ENCODE results near the gene NRCAM. TPM values are rescaled to one million over a fixed set of nuclear protein-coding genes. Genes with fewer than 3 reads are reported as not detected.

NRCAM gene
- total and polyA plus RNA-seq, 12 donors: 71.6 to 222 (median 148) TPM

- Histone ChIP-seq H3K27me3 (no peaks in the 10 kb centered on the region), H3K4me3 (no peak overlapping the region), H3K9me3 (replicated peaks in 1 of 3) (no peaks in the 10 kb centered on the region), H3K36me3 (replicated peaks in 1 of 2) (no peaks in the 10 kb centered on the region), H3K27ac (no peak overlapping the region), H3K4me1 (replicated peaks in 1 of 2) (no peaks in the 10 kb centered on the region)
- 77 to 89% (median 81%) methylated on average over 4 of the region's 4 CpGs for WGBS, 4 donors
- no peak for DNase-seq
- intact Hi-C loops (cut with DNase I): no loop called here
- no peak for TF ChIP-seq CTCF (IDR thresholded peaks at IDR 0.05)
- no peak for TF ChIP-seq POLR2A (IDR thresholded peaks at IDR 0.05)
Observed at GRCh38 chr7:108136191-108136688, 320.0 kb downstream of the NRCAM start.

DNA sequence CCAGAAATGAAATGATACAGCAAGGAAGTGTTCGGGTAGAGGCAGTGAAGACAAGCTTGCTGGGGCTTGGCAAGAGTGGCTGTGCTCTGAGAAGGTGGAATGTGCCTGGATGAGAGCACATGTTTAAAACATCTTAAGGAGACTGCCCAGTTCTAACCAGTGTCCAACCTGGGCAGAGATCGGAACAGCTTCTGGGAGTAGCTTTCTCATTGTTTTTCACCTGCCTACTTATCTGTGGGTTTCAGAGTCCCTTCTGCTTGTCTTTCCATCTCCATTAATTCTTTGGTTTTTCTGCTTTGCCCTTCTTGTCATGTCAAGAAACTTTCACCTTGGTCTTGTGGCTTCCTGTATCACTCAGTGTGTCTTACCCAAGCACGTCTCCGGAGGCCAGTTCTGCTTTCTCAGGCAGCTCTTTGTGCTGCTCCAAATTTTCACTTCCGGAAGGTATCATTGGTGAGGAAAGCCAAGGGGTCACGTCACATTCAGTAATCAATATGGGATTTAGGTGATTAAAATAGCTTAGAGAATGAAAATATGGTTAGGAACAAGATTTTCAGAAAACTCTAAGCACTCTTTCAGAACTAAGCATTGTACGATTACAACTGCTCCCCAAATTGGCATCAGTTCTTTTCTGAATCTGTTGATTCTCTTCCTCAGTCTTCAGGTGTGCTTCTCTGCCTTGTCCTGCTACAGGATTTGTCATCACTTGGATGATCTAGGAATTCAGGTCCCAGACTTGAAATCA, 320.6 kb downstream of the NRCAM start:
- H3K9me3 ChIP-seq (replicated peaks in 1 of 3): no peaks in the 10 kb centered on the region
- H3K4me1 ChIP-seq (replicated peaks in 1 of 2): no peaks in the 10 kb centered on the region
- no peak for DNase-seq
- H3K27me3 ChIP-seq: no peaks in the 10 kb centered on the region
- intact Hi-C loops (cut with DNase I): no loop called here
- H3K27ac ChIP-seq: no peak overlapping the region
- H3K36me3 ChIP-seq (replicated peaks in 1 of 2): no peaks in the 10 kb centered on the region
- TF ChIP-seq CTCF (IDR thresholded peaks at IDR 0.05) (no peak), POLR2A (IDR thresholded peaks at IDR 0.05) (no peak)
- H3K4me3 ChIP-seq: no peak overlapping the region
- 78 to 84% (median 79%) methylated on average over 7 of the region's 7 CpGs for WGBS, 4 donors

DNA sequence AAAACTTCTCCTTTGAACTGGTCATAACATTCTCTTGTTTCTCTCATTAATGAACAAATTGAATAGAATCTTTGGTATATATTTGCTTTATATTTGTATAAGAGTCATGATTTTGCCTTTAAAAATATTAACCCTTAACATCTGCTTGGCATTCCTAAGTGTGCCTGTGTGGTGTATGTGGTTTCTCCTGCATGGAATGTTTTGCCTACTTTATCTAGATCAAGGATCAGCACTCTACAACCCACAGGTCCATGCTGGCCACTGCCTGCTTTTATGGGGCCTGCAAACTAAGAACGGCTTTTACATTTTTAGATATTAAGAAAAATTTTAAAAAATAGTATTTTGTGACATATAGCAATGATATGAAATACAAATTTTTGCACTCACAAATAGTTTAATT, 321.8 kb downstream of the NRCAM start:
- intact Hi-C loops (cut with DNase I): no loop called here

More for the DNA sequence above, 321.8 kb downstream of the NRCAM start:
- no peak for DNase-seq
- no peaks in the 10 kb centered on the region for H3K27me3 ChIP-seq
- no peaks in the 10 kb centered on the region for H3K4me1 ChIP-seq (replicated peaks in 1 of 2)
- H3K9me3 ChIP-seq (replicated peaks in 1 of 3): no peaks in the 10 kb centered on the region
- H3K36me3 ChIP-seq (replicated peaks in 1 of 2): no peaks in the 10 kb centered on the region
- no peak for TF ChIP-seq CTCF (IDR thresholded peaks at IDR 0.05)
- no peak for TF ChIP-seq POLR2A (IDR thresholded peaks at IDR 0.05)
- H3K27ac ChIP-seq: no peak overlapping the region
- H3K4me3 ChIP-seq: no peak overlapping the region
- 94 to 100% (median 95%) methylated on average over 1 of the region's 1 CpG for WGBS, 4 donors

Measured in adrenal gland (tissue), 12 donors.